ENCODE measurements around the gene TMPRSS11D. TPM values are rescaled to one million over a fixed set of nuclear protein-coding genes. Genes with fewer than 3 reads are reported as not detected.

The TMPRSS11D gene
- total RNA-seq, 1 experiment from 2014 or later = not detected

GRCh38 chr4:67891645-67892044 lies 7.8 kb upstream of the TMPRSS11D start:
- Histone ChIP-seq H3K9ac (ENCODE audit: low read length) (no peak overlapping the region), H3K4me2 (ENCODE audit: low read length) (no peak overlapping the region), H3K4me3 (replicated peaks in 1 of 2; ENCODE audit: low read depth in 1 of 2, low read length in 2 of 2) (no peak overlapping the region), H3K27ac (ENCODE audit: low read depth, low read length) (no peak overlapping the region), H3K4me1 (ENCODE audit: control insufficient read depth in 1 of 2, insufficient read depth in 2 of 2, low read length in 2 of 2) (no peaks in the 10 kb centered on the region), H4K20me1 (ENCODE audit: insufficient read depth) (no peaks in the 10 kb centered on the region), H3K9me2 (ENCODE audit: insufficient read depth) (no peaks in the 10 kb centered on the region), H3K79me2 (ENCODE audit: insufficient read depth, low read length) (no peaks in the 10 kb centered on the region), H3K36me3 (ENCODE audit: control insufficient read depth in 1 of 2, insufficient read depth in 2 of 2, low read length in 2 of 2) (no peaks in the 10 kb centered on the region), H3K27me3 (ENCODE audit: insufficient read depth, low read length) (no peaks in the 10 kb centered on the region), H2AFZ (ENCODE audit: low read depth, low read length, poor library complexity, severe bottlenecking) (no peak overlapping the region), H3K9me3 (ENCODE audit: control insufficient read depth in 1 of 2, insufficient read depth in 1 of 2, low read depth in 1 of 2, low read length in 2 of 2) (no peaks in the 10 kb centered on the region)
- intact Hi-C loops (cut with micrococcal nuclease) = no loop called here
- POLR2A ChIA-PET = no interaction called here
- DNase-seq (ENCODE audit: low read depth, low spot score) (no peak), ATAC-seq (no peak)
- no TSS peak for BruUV-seq (replicated peaks)
- TF ChIP-seq ELF1 (IDR thresholded peaks at IDR 0.05; ENCODE audit: borderline replicate concordance, low read depth) = no peak
- no peak for TF ChIP-seq FOSL1 (IDR thresholded peaks at IDR 0.05; ENCODE audit: low read depth)
- no peak for TF ChIP-seq RAD21 (IDR thresholded peaks at IDR 0.05; ENCODE audit: low read depth)
- no peak for TF ChIP-seq EZH2phosphoT487 (IDR thresholded peaks at IDR 0.05; ENCODE audit: borderline replicate concordance)
- no peak for TF ChIP-seq MAX (IDR thresholded peaks at IDR 0.05)
- no peak for TF ChIP-seq YY1 (IDR thresholded peaks at IDR 0.05; ENCODE audit: extremely low read depth, insufficient replicate concordance, low read depth, low read length)
- TF ChIP-seq POLR2AphosphoS5 (IDR thresholded peaks at IDR 0.05; ENCODE audit: low read depth, low read length) = no peak
- no peak for TF ChIP-seq POLR2A (IDR thresholded peaks at IDR 0.05; ENCODE audit: borderline replicate concordance, extremely low read depth, insufficient read depth, insufficient read length)
- RAD21 ChIA-PET (ENCODE audit: low non-redundant PET in 1 of 2, low total read pairs in 2 of 2, uncharacterized antibody in 2 of 2, unreplicated experiment in 2 of 2) = no interaction called here
- CTCF ChIA-PET = no interaction called here

- Histone ChIP-seq H2AFZ (ENCODE audit: low read depth, low read length, poor library complexity, severe bottlenecking) (peak overlapping the region; percentile 93), H4K20me1 (ENCODE audit: insufficient read depth) (no peaks in the 10 kb centered on the region), H3K4me1 (ENCODE audit: control insufficient read depth in 1 of 2, insufficient read depth in 2 of 2, low read length in 2 of 2) (peaks cover 4 to 13% of the 10 kb centered on the region in 2 experiments; a peak in 3 of 4 replicates), H3K4me3 (replicated peaks in 1 of 2; ENCODE audit: low read depth in 1 of 2, low read length in 2 of 2) (no peak overlapping the region), H3K4me2 (ENCODE audit: low read length) (peak overlapping the region; percentile 63), H3K9me3 (ENCODE audit: control insufficient read depth in 1 of 2, insufficient read depth in 1 of 2, low read depth in 1 of 2, low read length in 2 of 2) (no peaks in the 10 kb centered on the region), H3K79me2 (ENCODE audit: insufficient read depth, low read length) (no peaks in the 10 kb centered on the region), H3K36me3 (ENCODE audit: control insufficient read depth in 1 of 2, insufficient read depth in 2 of 2, low read length in 2 of 2) (no peaks in the 10 kb centered on the region), H3K9me2 (ENCODE audit: insufficient read depth) (no peaks in the 10 kb centered on the region), H3K27ac (ENCODE audit: low read depth, low read length) (no peak overlapping the region), H3K9ac (ENCODE audit: low read length) (peak overlapping the region; percentile 19; the same call in 1 of the 2 replicates), H3K27me3 (ENCODE audit: insufficient read depth, low read length) (no peaks in the 10 kb centered on the region)
- DNase-seq (ENCODE audit: low read depth, low spot score) = no peak
- no TSS peak for BruUV-seq (replicated peaks)
- CTCF ChIA-PET = no interaction called here
- POLR2A ChIA-PET = no interaction called here
- ATAC-seq = peak; percentile 25; the same call in 1 of the 2 replicates
- RAD21 ChIA-PET (ENCODE audit: low non-redundant PET in 1 of 2, low total read pairs in 2 of 2, uncharacterized antibody in 2 of 2, unreplicated experiment in 2 of 2) = no interaction called here
- intact Hi-C loops (cut with micrococcal nuclease) = no loop called here
- no peak for TF ChIP-seq CTCF (IDR thresholded peaks at IDR 0.05 in 2 of 3, conservative IDR thresholded peaks at IDR 0.05 in 1 of 3; ENCODE audit: borderline replicate concordance in 1 of 3, insufficient read depth in 1 of 3, low read depth in 2 of 3, low read length in 2 of 3)
- no peak for TF ChIP-seq ZNF274 (IDR thresholded peaks at IDR 0.05; ENCODE audit: low read depth, low read length)
- TF ChIP-seq ELF1 (IDR thresholded peaks at IDR 0.05; ENCODE audit: borderline replicate concordance, low read depth) = no peak
- TF ChIP-seq EZH2 (IDR thresholded peaks at IDR 0.05) = no peak
- TF ChIP-seq YY1 (IDR thresholded peaks at IDR 0.05; ENCODE audit: extremely low read depth, insufficient replicate concordance, low read depth, low read length) = no peak
- TF ChIP-seq JUND (IDR thresholded peaks at IDR 0.05) = no peak
- no peak for TF ChIP-seq MAX (IDR thresholded peaks at IDR 0.05)
- no peak for TF ChIP-seq ZBTB33 (IDR thresholded peaks at IDR 0.05; ENCODE audit: extremely low read depth, insufficient replicate concordance, low read length)
- TF ChIP-seq POLR2AphosphoS5 (IDR thresholded peaks at IDR 0.05; ENCODE audit: low read depth, low read length) = no peak
Measured at GRCh38 chr4:67886281-67886680, 2.5 kb upstream of the TMPRSS11D start.
